NCI-H1930 (cell line): ENCODE data around the gene TRAPPC2L.

ENCODE experiments used
- DNase-seq, 2 experiments: peaks; one replicate each; lab custom pipeline; 2025; lab: John Stamatoyannopoulos, UW

The TRAPPC2L gene

GRCh38 chr16:88839745-88840599, 17.0 kb upstream of the TRAPPC2L start:
- DNase-seq = no peak

- DNase-seq = no peak
These were observed 16.2 kb upstream of the TRAPPC2L start for GRCh38 chr16:88840600-88841215.

DNA sequence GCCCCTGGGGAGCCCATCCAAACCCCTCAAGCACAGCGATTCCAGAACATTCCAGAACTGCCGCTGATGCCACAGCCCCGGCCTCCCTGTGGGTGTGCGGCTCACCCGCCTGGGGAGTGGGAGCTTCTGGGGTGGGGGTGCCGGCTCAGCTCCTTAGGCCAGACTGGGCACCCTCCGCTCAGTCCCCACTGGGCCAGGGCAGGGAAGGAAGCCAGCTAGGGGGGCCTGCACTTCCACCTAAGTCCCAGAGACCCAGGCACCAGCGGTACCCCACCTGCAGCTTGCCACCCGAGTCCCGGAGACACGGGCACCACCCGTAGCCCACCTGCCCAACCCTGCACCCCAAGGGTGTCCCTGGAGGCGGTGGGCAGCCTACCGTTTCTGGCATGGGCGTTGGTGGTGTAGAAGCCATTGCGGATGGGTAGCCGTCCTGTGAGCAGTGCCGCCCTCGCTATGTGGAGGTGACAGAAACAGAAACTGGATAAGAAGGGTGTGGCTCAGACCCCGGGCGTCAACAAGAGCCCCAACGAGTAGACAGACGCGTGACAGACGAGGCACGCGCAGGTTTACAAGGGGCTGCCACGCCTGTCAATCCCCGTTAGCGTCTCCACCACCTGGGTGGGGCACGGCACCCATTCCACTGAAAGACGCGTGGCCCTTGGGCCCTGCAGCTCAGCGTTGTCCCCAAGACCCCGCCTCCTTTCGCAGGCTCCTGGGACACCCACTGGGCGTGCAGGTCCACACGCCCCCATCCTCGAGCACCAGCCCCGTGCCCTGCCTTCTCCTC, 15.2 kb upstream of the TRAPPC2L start:
- DNase-seq = no peak

- DNase-seq = no peak
These were observed 14.6 kb upstream of the TRAPPC2L start for GRCh38 chr16:88842308-88842756.

GRCh38 chr16:88842806-88843205, 14.1 kb upstream of the TRAPPC2L start:
- DNase-seq = no peak

DNA sequence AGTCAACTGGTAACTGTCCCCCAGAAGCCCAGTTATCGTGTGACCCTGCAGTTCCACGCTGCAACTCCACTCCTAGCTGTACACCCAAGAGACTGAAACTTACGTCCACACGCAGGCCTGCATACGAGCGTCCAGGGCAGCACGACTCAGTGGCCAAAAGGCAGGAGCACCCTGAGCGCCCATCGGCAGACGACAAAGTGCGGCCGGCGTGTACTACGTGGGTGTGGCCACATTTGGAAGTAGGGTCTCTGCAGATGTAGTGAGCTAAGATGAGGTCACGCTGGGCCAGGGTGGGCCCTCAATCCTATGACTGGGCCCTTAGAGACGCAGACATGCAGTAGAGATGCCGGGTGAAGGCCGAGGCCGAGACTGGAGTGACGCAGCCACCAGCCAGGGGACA, 13.7 kb upstream of the TRAPPC2L start:
- no peak for DNase-seq

DNA sequence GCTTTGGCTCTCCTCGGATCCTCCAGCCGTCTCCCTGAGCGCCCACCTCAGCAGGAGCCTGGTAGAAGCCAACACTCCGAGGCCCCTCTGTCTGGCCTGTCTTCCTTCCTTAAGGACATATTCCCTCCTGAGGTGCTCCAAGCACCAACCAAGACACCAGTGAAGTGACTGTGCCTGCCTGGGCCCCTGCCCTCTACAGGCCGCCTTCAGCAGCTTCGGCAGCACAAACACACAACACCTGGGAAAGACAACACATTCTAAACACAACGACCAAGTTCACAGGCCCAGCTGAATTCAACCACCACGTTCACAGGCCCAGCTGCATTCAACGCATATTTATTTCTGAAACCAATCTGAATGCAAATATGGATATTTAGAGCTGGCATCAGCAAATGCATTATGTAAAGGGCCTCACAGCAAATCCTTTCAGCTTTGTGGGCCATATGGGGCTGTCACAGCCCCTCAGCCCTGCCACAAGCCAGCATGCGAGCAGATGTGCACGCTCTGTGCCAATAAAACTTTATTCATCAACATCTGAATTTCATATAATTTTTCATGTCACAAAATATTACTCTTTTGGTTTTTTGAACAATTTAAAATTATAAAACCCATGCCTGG, 12.4 kb upstream of the TRAPPC2L start:
- no peak for DNase-seq

- DNase-seq = no peak
These were observed 10.8 kb upstream of the TRAPPC2L start for GRCh38 chr16:88846088-88846487.

GRCh38 chr16:88847654-88848053, 9.3 kb upstream of the TRAPPC2L start:
- no peak for DNase-seq

- no peak for DNase-seq
These were observed 8.4 kb upstream of the TRAPPC2L start for GRCh38 chr16:88848557-88848956.

- DNase-seq = no peak
These were observed 6.3 kb upstream of the TRAPPC2L start for GRCh38 chr16:88850531-88851199.

- DNase-seq = no peak
These were observed 5.3 kb upstream of the TRAPPC2L start for GRCh38 chr16:88851616-88852015.

GRCh38 chr16:88853325-88853941, 3.5 kb upstream of the TRAPPC2L start:
- no peak for DNase-seq

DNA sequence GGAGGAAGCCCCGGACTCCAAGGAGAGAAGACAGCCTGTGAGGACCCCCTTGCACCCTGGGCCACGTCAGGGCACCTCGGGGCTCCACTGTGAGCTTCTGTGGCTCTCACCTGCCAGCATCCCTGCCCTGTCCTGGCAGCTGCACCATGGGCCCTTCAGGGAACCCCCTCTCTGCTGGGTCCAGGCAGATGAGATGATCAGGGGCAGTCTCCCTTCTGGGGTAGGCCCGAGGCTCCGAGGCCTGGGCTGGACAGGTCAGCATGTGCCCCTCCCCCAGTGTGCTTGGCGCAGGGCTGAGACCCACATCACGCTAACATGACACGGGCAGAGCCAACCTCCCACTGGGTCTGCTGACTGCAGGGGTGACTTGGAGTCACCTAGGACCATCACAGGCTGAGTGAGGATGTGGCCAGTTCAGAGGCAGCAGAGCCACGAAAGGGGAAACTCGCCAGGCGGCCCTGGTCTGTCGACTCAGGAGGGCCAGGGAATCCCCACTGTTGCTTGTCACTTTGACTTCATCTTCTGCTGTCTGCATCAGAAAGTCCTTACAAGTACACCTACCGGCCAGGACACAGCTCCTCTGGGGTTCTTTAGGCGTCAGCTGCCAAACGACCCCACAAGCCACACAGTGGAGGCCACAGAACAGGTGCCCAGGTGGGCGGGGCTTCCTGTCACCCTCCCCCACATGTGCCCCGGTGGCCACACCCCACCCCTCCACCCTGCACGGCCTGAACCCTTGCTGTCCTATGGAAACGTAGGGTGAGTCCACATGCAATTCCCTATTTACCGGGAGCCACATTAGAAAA, 2.4 kb upstream of the TRAPPC2L start:
- DNase-seq = no peak

DNA sequence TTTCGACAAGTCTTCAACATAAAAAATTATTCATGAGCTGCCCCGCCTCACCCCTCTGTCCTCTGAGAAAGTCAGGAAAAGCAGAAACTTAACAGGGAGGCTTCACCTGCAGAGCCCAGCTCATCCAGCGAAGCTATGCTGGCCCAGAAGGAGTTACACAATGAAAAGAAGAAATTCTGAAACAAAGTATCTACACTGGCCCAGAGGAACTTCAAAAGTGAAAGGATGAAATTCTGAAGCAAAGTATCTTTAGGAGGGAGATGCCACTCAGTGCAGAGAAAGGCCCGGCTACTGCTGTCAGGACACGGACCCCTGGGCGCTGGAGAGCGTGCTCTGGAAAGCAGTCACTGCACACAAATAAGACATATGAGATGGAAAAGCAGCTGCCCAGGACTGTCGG, 1.8 kb upstream of the TRAPPC2L start:
- no peak for DNase-seq

- DNase-seq = no peak
These were observed 1.2 kb upstream of the TRAPPC2L start for GRCh38 chr16:88855736-88856121.

DNA sequence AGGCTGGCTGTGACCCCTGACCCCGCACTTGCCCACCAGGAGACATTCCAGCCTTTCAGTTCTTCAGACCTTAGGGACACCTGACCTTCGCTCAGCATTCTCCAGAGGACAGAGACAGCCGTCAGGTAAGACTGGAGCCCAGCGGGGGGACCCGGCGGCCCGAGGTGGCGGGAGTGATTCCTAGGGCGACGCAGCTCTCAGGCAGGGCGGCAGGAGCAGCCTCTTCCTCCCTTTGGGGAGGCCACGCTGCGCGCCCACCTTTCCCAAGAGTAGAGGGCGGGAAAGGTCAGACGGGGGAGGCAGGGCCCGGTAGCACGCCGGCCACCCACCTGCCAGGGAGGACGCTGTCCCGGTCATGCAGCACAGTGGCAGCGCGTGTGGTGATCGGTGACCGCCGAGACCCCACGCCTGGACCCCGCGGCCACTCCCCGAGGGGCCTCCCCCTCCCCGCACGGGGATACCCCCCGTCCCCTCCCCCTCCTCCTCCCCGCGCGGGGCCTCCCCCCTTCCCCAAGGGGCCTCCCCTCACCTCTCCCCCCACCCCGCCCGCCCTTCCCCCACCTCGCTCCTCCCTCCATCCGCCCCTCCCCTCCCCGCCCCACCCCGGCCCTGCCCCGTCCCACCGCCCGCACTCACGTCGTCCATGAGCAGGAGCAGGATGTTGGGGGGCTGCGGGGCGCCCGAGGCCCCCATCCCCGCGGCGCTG, 652 bp upstream of the TRAPPC2L start:
- no peak for DNase-seq

DNA sequence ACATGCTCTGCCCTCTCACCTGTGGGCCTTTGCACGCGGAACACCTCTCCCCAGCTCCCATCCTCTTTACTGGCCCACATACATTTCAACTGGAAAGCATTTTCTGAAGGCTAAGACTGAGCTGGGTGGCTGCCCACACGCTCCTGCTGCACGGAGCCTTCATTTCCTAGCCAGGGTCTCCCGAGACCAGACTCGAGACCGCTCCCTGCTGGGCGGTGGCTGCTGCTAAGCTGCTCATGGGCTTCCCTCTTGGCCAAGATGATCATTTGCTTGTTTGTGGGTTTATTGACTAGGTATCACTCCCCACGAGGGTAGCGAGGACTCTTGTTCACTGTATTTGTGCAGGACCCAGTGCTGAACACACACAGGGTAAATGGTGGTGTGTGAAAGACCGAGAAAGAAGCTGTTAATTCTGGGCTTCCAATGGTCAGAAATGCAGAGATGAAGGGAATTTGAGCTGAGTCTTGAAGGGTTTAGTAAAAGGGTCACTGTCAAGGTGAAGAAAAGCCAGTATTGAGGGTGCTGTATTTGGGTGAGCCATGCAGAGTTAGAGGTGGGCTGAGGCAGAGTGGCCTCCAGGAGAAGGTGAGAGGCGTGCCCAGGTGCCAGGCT, 907 bp downstream of the TRAPPC2L start:
- no peak for DNase-seq

GRCh38 chr16:88859381-88860091, 2.6 kb downstream of the TRAPPC2L start:
- DNase-seq = no peak
